Neuronal stem cell (in vitro differentiated cells): ENCODE data around the gene APOBEC3A.
"Not testable (repeated sequence)": the region's sequence is repeated elsewhere in the genome, so short reads cannot be mapped to it uniquely, and the experiment has no call there.

ENCODE experiments used
- DNase-seq: peaks from one replicate; pipeline ENCODE4 v3.0.0-alpha.2; 2013; ENCODE audit warnings: low spot score
- H2AFZ ChIP-seq: one replicate; pipeline ENCODE4 v1.6.1; 2013; ENCODE audit warnings: mild to moderate bottlenecking, low read length, inconsistent platforms
- H2AK5ac ChIP-seq: 2 replicates; pipeline ENCODE4 v1.6.1; 2013; ENCODE audit warnings: low read depth, mild to moderate bottlenecking, inconsistent platforms, low read length, moderate library complexity, mixed read lengths
- H2BK120ac ChIP-seq: 2 replicates; pipeline ENCODE4 v1.6.1; 2013; ENCODE audit warnings: low read depth, mild to moderate bottlenecking, inconsistent platforms, low read length, moderate library complexity, mixed read lengths
- H2BK12ac ChIP-seq: one replicate; pipeline ENCODE4 v1.6.1; 2013; ENCODE audit warnings: low read length, inconsistent platforms
- H2BK15ac ChIP-seq: 2 replicates; pipeline ENCODE4 v1.6.1; 2013; ENCODE audit warnings: mild to moderate bottlenecking, low read length, inconsistent platforms, mixed read lengths
- H2BK5ac ChIP-seq: one replicate; pipeline ENCODE4 v1.6.1; 2013; ENCODE audit warnings: inconsistent platforms, mild to moderate bottlenecking, low read length, moderate library complexity
- H3K14ac ChIP-seq: one replicate; pipeline ENCODE4 v1.6.1; 2013; ENCODE audit warnings: low read length, inconsistent platforms
- H3K18ac ChIP-seq: 2 replicates; pipeline ENCODE4 v1.6.1; 2013; ENCODE audit warnings: low read length, inconsistent platforms
- H3K23ac ChIP-seq: 2 replicates; pipeline ENCODE4 v1.6.1; 2013; ENCODE audit warnings: low read depth, mild to moderate bottlenecking, mixed read lengths, low read length, inconsistent platforms; ENCODE audit not compliant: poor library complexity
- H3K27ac ChIP-seq: replicated peaks from 3 replicates; pipeline ENCODE4 v1.5.1; 2013; ENCODE audit warnings: low read length, inconsistent platforms
- H3K27me3 ChIP-seq, 3 experiments: 2 replicates each; pipeline ENCODE4 v1.6.1; 2013; ENCODE audit warnings: low read length in 3 of 3, mild to moderate bottlenecking in 2 of 3, inconsistent platforms in 1 of 3, low read depth in 1 of 3, mixed read lengths in 1 of 3, moderate library complexity in 1 of 3; ENCODE audit not compliant: control insufficient read depth in 3 of 3, insufficient read depth in 3 of 3
- H3K36me3 ChIP-seq, 2 donors: replicated peaks in 1 of 2; 2 replicates each; pipeline ENCODE4 v1.6.1; 2013; ENCODE audit warnings: low read length in 2 of 2; ENCODE audit not compliant: control insufficient read depth in 2 of 2, insufficient read depth in 2 of 2
- H3K4ac ChIP-seq: 2 replicates; pipeline ENCODE4 v1.6.1; 2013; ENCODE audit warnings: inconsistent platforms, mild to moderate bottlenecking, low read length, moderate library complexity
- H3K4me1 ChIP-seq, 2 donors: 1 replicate in 1 of 2; 2 replicates in 1 of 2; pipeline ENCODE4 v1.6.1; 2013; ENCODE audit warnings: low read length in 2 of 2, low read depth in 1 of 2; ENCODE audit not compliant: control insufficient read depth in 2 of 2, insufficient read depth in 1 of 2
- H3K4me2 ChIP-seq: one replicate; pipeline ENCODE4 v1.6.1; 2013; ENCODE audit warnings: mild to moderate bottlenecking, low read length, inconsistent platforms; ENCODE audit not compliant: insufficient read depth, poor library complexity, severe bottlenecking
- H3K4me3 ChIP-seq, 2 donors: 2 replicates each; pipeline ENCODE4 v1.5.1; 2013; ENCODE audit warnings: low read length in 2 of 2, mild to moderate bottlenecking in 2 of 2, inconsistent platforms in 1 of 2, moderate library complexity in 1 of 2
- H3K79me1 ChIP-seq: one replicate; pipeline ENCODE4 v1.6.1; 2013; ENCODE audit warnings: low read depth, mild to moderate bottlenecking, inconsistent platforms, low read length, moderate library complexity
- H3K9ac ChIP-seq: one replicate; pipeline ENCODE4 v1.6.1; 2013; ENCODE audit warnings: mild to moderate bottlenecking, low read depth, low read length, inconsistent platforms; ENCODE audit not compliant: poor library complexity
- H3K9me3 ChIP-seq, 2 donors: replicated peaks in 1 of 2; 2 replicates each; pipeline versions ENCODE3 to v1.6.1; 2013; ENCODE audit warnings: low read length in 2 of 2, mild to moderate bottlenecking in 2 of 2, inconsistent platforms in 1 of 2, low read depth in 1 of 2, mixed read lengths in 1 of 2, moderate library complexity in 1 of 2; ENCODE audit not compliant: control insufficient read depth in 2 of 2, insufficient read depth in 1 of 2
- H4K8ac ChIP-seq: one replicate; pipeline ENCODE4 v1.6.1; 2013; ENCODE audit warnings: low read depth, mild to moderate bottlenecking, inconsistent platforms, low read length, moderate library complexity
- H4K91ac ChIP-seq: one replicate; pipeline ENCODE4 v1.6.1; 2013; ENCODE audit warnings: low read length, low read depth, mild to moderate bottlenecking, inconsistent platforms; ENCODE audit not compliant: poor library complexity
- WGBS, 2 donors: extraction: QIAGEN DNeasy Blood & Tissue Kit; methylation state at CpG; one replicate each; pipeline ENCODE4 v1.1.7; 2013; ENCODE audit warnings: missing lambda C conversion rate in 2 of 2, mixed read lengths in 1 of 2; ENCODE audit not compliant: insufficient read length in 2 of 2, insufficient replicate concordance in 1 of 2; ENCODE audit errors: extremely low coverage in 2 of 2; 5-methylcytosine and 5-hydroxymethylcytosine counted together

The APOBEC3A gene

DNA sequence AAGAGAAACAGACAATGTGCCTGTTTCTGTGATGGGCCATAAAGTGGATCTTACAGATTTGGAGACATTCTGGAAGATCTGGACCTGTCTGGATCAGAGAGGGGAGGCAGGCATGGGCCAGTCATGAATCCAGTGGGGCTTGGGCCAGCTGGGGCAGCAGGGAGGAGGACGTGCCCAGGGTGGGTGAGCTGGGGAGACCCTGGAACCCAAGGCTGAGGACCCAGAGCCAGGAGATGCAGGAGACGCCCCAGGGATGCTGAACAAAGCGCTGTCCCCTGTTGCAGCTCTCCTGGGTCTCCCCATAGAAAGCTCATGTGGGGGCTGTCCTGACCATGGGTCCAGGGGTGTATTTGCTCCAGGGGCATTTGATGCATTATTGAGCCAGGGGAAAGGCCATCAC is 1.5 kb upstream of the APOBEC3A start:
- peaks cover 0 to 2% of the 10 kb centered on the region in 2 donors for H3K9me3 ChIP-seq
- peak overlapping the region; percentile 49 for H2BK15ac ChIP-seq
- H4K8ac ChIP-seq: no peak overlapping the region
- H3K27ac ChIP-seq: no peak overlapping the region
- H3K23ac ChIP-seq: peak overlapping the region; percentile 85
- no CpG with 5 or more reads among the region's 3 CpGs for WGBS, 2 donors
- H3K18ac ChIP-seq: no peak overlapping the region
- H3K14ac ChIP-seq: no peak overlapping the region
- no peak overlapping the region for H3K4me3 ChIP-seq
- H3K79me1 ChIP-seq: no peaks in the 10 kb centered on the region
- H2BK120ac ChIP-seq: no peak overlapping the region
- no peak overlapping the region for H2AFZ ChIP-seq
- H3K4me2 ChIP-seq: no peak overlapping the region
- peaks cover 0 to 42% (median 0%) of the 10 kb centered on the region in 3 experiments for H3K27me3 ChIP-seq
- H2BK12ac ChIP-seq: no peak overlapping the region
- peak overlapping the region; percentile 92 for H2AK5ac ChIP-seq
- no peak for DNase-seq
- peak overlapping the region; percentile 39 for H2BK5ac ChIP-seq
- no peak overlapping the region for H3K4ac ChIP-seq
- H3K9ac ChIP-seq: no peak overlapping the region
- H3K4me1 ChIP-seq: no peaks in the 10 kb centered on the region
- no peaks in the 10 kb centered on the region for H3K36me3 ChIP-seq
- H4K91ac ChIP-seq: no peak overlapping the region

DNA sequence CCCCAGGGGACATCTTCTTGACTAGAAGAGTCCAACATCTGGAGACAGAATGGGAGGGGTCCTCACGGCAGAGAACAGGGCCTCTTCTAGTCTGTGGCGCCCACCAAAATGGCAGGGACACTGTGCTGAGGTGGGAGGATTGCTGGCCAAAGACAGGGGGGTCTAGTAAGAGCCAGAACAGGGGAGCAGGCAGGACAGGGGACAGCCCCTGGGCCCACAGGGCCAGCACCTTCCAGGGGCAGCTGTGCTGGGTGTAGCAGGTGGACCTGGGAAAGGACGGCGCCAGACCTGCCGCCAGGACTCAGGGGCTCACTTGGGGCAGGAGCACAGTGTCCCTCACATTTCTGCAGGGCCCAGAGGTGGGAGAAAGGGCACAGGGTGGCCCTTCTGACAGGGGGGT is 858 bp upstream of the APOBEC3A start:
- DNase-seq: no peak
- H3K23ac ChIP-seq: peak overlapping the region; percentile 85
- H3K4me2 ChIP-seq: no peak overlapping the region
- peaks cover 0 to 39% (median 0%) of the 10 kb centered on the region in 3 experiments for H3K27me3 ChIP-seq
- peak overlapping the region; percentile 75 for H2BK15ac ChIP-seq
- H4K8ac ChIP-seq: peak overlapping the region; percentile 17
- peak overlapping the region; percentile 70 for H2AK5ac ChIP-seq
- H3K18ac ChIP-seq: peak overlapping the region; percentile 48
- H2BK120ac ChIP-seq: no peak overlapping the region
- peaks cover 0 to 2% of the 10 kb centered on the region in 2 donors for H3K9me3 ChIP-seq
- peak overlapping the region; percentile 71 for H3K14ac ChIP-seq
- H3K36me3 ChIP-seq: no peaks in the 10 kb centered on the region
- WGBS, 2 donors: no CpG with 5 or more reads among the region's 5 CpGs
- H3K4ac ChIP-seq: no peak overlapping the region
- peak overlapping the region; percentile 39 for H2BK5ac ChIP-seq
- no peak overlapping the region for H3K9ac ChIP-seq
- H2AFZ ChIP-seq: no peak overlapping the region
- no peak overlapping the region for H2BK12ac ChIP-seq
- H3K4me1 ChIP-seq: no peaks in the 10 kb centered on the region
- H4K91ac ChIP-seq: no peak overlapping the region
- H3K4me3 ChIP-seq: no peak overlapping the region
- H3K79me1 ChIP-seq: no peaks in the 10 kb centered on the region
- no peak overlapping the region for H3K27ac ChIP-seq

- Histone ChIP-seq H4K8ac (no peak overlapping the region), H3K18ac (no peak overlapping the region), H3K14ac (no peak overlapping the region), H3K9me3 (no peaks in the 10 kb centered on the region), H3K23ac (no peak overlapping the region), H3K4me3 (no peak overlapping the region), H2BK12ac (no peak overlapping the region), H3K79me1 (no peaks in the 10 kb centered on the region), H3K4me2 (no peak overlapping the region), H3K4me1 (no peaks in the 10 kb centered on the region), H3K27me3 (peaks cover 0 to 29% (median 0%) of the 10 kb centered on the region in 3 experiments), H4K91ac (no peak overlapping the region), H3K36me3 (no peaks in the 10 kb centered on the region), H2AK5ac (no peak overlapping the region), H3K27ac (no peak overlapping the region), H2BK15ac (no peak overlapping the region), H3K9ac (no peak overlapping the region), H3K4ac (no peak overlapping the region), H2BK120ac (no peak overlapping the region), H2AFZ (no peak overlapping the region), H2BK5ac (no peak overlapping the region)
- WGBS, 2 donors: no CpG with 5 or more reads among the region's 6 CpGs
- DNase-seq: no peak
These were observed 620 bp downstream of the APOBEC3A start for GRCh38 chr22:38957808-38958650.

DNA sequence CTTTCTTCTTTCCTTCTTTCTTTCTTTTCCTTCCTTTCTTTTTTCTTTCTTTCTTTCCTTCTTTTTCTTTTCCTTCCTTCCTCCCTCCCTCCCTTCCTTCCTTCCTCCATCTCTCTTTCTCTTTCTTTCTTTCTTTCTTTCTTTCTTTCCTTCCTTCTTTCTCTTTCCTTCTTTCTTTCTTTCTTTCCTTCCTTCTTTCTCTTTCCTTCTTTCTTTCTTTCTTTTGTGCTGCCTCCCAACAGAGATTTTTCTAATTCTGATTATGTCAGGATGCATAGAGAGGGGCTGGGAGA is 1.2 kb downstream of the APOBEC3A start:
- H3K14ac ChIP-seq, H2BK5ac ChIP-seq, H3K36me3 ChIP-seq, DNase-seq, H2AK5ac ChIP-seq, H2BK15ac ChIP-seq, H3K23ac ChIP-seq, H2BK12ac ChIP-seq, H2AFZ ChIP-seq, H3K4me1 ChIP-seq, H4K8ac ChIP-seq, H3K4ac ChIP-seq, H3K79me1 ChIP-seq, H3K4me3 ChIP-seq, H3K9ac ChIP-seq, H3K4me2 ChIP-seq, H2BK120ac ChIP-seq, H3K27ac ChIP-seq, H3K9me3 ChIP-seq, H4K91ac ChIP-seq, H3K18ac ChIP-seq: not testable (repeated sequence)
- H3K27me3 ChIP-seq: peaks cover 0 to 23% (median 0%) of the 10 kb centered on the region in 3 experiments
